ENCODE measurements around the gene HJV.

Gene HJV

DNA sequence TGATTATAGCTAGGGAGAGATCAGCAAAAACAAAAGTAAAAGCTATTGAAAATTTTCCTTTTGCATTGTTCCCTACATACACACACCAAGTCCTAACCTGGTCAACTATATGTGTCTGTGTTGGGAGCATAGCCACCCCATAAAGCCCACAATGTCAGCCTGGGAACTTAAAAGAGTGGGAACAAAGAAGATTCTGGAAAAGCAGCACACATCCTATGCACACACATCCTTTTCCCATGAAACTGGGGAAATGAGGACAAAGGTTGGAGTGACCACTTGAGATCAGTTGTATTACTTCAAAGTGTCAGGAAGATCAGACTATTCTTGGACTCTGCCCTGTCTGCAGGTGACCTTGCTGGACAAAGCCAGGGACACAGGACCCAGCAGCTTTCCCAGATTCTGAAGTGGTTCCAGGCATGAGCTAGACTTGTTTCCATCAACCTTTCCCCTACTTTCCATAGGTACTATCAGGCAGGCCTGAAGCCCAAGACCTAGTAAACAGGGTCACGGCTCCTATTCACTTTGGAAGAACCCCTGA is 41.0 kb downstream of the HJV start:
- DNase-seq (ENCODE audit: low read depth): no peak
- H3K4me3 ChIP-seq (ENCODE audit: low read length): no peak overlapping the region
- no peak for TF ChIP-seq CTCF (conservative IDR thresholded peaks at IDR 0.05; ENCODE audit: low read length)

DNA sequence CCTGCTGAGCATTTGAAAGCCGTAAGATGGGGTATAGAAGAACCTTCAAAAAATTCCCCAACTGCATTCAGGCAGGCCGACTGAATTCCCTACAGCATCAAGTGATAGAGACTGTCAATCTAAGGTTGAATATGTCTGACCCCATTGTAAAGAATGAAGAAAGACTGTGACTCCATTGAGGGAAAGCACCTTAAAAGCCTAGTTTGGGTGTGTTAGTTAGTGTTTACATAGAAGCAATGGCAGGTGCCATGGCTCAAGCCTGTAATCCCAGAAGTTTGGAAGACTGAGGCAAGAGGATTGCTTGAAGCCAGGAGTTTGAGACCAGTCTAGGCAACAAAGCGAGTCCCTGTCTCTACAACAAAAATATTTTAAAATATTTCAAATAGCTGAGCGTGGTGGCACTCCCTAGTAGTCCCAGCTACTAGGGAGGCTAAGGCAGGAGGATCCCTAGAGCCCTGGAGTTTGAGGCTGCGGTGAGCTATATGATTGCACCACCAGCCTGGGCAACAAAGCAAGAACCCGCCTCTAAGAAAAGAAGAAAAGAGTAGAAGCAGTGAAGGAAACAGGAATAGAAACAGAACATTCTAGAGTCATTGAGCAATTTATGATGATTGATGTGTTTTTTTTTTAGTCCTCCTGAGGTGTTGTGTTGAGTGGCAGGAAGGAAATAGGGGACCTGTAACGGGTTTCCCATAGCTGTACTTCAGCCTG is 41.6 kb downstream of the HJV start:
- H3K4me3 ChIP-seq (ENCODE audit: low read length): no peak overlapping the region
- no peak for TF ChIP-seq CTCF (conservative IDR thresholded peaks at IDR 0.05; ENCODE audit: low read length)
- peak; percentile 17 for DNase-seq (ENCODE audit: low read depth)

DNA sequence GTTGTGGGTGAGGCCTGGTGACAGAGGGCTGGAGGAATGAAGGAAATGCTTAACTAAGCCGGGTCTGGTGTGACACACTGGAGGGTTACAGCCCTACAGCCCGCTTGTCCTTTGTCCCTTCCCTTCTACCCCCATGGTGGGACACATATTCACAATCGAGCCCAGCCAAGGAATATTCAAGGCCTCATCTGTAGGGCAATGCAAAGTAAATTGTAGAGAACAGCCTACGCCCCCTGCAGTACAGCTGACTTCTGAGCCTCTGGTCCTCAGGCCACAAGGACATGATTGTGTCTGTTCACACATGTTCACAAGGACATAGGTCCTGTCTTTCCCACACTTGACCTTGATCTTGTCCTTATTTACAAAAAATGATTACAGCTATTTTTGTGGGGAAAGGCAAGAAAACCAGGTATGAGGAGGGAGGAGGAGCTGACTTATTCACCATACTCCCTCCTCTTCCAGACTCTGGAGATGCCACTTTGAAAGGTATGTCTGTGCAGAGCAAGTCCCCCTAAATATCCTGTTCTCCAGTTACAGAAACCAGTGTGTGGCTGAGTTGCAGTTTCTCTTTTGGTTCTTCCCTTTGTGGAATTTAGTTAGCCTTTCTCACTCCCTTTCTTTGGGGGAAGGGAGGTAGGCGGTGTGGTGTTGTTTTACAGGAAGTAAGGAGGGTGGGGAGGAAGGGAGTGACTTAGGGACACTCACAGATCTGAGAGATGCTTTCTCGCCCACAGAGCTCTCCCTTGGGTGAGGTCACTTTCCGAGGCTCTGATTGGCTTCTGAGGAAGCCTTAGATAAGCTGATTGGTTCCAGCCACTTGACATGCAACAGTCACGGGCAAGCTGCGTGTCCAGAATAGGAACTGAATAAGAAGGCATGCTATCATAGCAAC is 42.4 kb downstream of the HJV start:
- peak overlapping the region; percentile 46 for H3K4me3 ChIP-seq (ENCODE audit: low read length)
- peak; percentile 100 for DNase-seq (ENCODE audit: low read depth)
- peak; percentile 43 for TF ChIP-seq CTCF (conservative IDR thresholded peaks at IDR 0.05; ENCODE audit: low read length)

DNA sequence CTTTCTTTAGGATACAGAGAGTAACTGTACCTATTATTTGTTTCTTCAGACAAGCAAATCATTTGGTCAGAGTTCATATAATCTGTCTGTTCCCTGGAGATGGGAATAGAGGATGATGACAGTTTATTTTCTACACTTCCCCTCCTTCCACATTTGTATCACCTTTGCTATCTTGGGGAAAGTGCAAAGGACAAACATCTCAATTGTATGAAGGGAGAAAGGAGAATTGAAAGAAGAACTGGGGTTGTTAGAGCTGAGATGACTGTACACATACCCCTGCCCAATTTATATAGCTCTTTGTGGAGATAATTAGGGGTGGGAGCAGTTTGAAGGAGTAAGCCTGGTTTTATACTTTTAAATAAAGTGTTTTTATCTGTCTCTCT is 43.1 kb downstream of the HJV start:
- DNase-seq (ENCODE audit: low read depth): no peak
- TF ChIP-seq CTCF (conservative IDR thresholded peaks at IDR 0.05; ENCODE audit: low read length): no peak
- peak overlapping the region; percentile 46 for H3K4me3 ChIP-seq (ENCODE audit: low read length)

GRCh38 chr1:145977486-145978470 is 43.8 kb downstream of the HJV start:
- peak; percentile 94 for TF ChIP-seq CTCF (conservative IDR thresholded peaks at IDR 0.05; ENCODE audit: low read length)
- peak; percentile 85 for DNase-seq (ENCODE audit: low read depth)
- no peak overlapping the region for H3K4me3 ChIP-seq (ENCODE audit: low read length)

DNA sequence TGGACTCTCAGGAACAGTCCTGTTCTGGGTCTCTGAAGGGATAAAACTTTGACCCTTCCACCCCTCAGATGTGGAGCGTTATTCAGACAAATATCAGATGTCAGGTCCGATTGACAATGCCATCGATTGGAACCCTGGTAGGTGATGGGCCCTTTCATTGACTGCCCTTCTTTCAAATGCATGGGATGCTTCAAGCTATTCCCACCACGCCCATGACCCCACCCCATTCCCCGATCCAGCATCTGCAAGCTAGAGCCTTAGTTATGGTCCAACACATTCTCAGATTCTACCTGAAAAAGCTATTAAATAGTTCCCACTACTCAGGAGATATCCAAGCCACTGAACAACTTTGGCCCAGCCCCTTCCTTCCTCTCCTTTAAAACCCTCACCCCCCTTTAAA is 44.5 kb downstream of the HJV start:
- H3K4me3 ChIP-seq (ENCODE audit: low read length): no peak overlapping the region
- DNase-seq (ENCODE audit: low read depth): no peak
- no peak for TF ChIP-seq CTCF (conservative IDR thresholded peaks at IDR 0.05; ENCODE audit: low read length)
